ENCODE measurements around the gene IL1RN. TPM values are rescaled to one million over a fixed set of nuclear protein-coding genes. Genes with fewer than 3 reads are reported as not detected.

Gene IL1RN
- total and polyA plus RNA-seq, 8 donors: 0.87 to 220 (median 28.5) TPM; not detected in 2

DNA sequence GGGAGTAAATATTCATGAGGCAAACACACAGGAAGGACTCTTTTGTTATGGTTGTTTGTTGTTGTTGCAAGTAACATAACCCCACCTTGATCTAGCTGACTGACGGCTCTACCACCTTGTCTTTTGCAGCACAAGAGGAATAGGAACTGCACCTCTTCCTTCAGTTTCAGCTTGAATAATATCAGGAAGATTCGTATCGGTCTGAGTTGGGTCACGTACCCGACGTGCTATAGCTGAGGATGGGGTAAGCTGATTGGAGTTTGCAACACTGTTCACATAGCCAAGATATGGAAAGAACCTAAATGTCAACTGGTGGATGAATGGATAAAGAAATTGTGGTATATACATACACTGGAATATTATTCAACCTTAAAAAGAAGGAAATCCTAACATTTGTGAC is 14.5 kb upstream of the IL1RN start:
- intact Hi-C loops (cut with DNase I; ENCODE audit: low total_unique reads): no loop called here
- Histone ChIP-seq H3K36me3 (no peaks in the 10 kb centered on the region), H3K9me3 (no peaks in the 10 kb centered on the region), H3K4me3 (no peak overlapping the region), H3K4me1 (peaks cover 7 to 17% (median 12%) of the 10 kb centered on the region in 4 donors), H3K27ac (no peak overlapping the region), H3K27me3 (no peaks in the 10 kb centered on the region)
- 78 to 90% (median 82%) methylated on average over 6 of the region's 6 CpGs for WGBS, 5 donors
- DNase-seq: no peak
- TF ChIP-seq POLR2A (IDR thresholded peaks at IDR 0.05) (no peak), EP300 (IDR thresholded peaks at IDR 0.05) (no peak), POLR2AphosphoS5 (IDR thresholded peaks at IDR 0.05) (no peak)
- TF ChIP-seq, protein P1, sequence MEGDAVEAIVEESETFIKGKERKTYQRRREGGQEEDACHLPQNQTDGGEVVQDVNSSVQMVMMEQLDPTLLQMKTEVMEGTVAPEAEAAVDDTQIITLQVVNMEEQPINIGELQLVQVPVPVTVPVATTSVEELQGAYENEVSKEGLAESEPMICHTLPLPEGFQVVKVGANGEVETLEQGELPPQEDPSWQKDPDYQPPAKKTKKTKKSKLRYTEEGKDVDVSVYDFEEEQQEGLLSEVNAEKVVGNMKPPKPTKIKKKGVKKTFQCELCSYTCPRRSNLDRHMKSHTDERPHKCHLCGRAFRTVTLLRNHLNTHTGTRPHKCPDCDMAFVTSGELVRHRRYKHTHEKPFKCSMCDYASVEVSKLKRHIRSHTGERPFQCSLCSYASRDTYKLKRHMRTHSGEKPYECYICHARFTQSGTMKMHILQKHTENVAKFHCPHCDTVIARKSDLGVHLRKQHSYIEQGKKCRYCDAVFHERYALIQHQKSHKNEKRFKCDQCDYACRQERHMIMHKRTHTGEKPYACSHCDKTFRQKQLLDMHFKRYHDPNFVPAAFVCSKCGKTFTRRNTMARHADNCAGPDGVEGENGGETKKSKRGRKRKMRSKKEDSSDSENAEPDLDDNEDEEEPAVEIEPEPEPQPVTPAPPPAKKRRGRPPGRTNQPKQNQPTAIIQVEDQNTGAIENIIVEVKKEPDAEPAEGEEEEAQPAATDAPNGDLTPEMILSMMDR (IDR thresholded peaks at IDR 0.05): no peak

DNA sequence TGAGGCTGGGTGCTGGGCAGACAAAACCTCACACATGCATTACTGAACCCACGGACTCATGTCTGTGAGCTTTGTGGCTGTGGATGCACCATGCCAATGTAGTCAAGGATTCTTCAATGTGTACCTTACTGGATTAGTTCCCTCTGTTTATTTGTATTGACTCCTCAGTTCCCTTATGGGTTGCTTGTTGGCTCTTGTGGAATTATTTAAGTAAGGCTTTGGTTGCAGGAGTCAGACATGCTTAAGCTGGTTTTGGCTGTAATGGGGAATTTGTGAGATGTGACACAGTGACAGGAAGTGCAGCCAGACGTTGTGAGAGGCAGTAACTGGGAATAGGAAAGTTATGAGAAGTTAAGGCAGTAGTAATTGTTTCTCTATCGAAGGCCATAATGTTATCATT is 13.6 kb upstream of the IL1RN start:
- Histone ChIP-seq H3K4me3 (no peak overlapping the region), H3K9me3 (no peaks in the 10 kb centered on the region), H3K27me3 (no peaks in the 10 kb centered on the region), H3K27ac (no peak overlapping the region), H3K36me3 (no peaks in the 10 kb centered on the region), H3K4me1 (peaks cover 10 to 17% (median 14%) of the 10 kb centered on the region in 4 donors)
- intact Hi-C loops (cut with DNase I; ENCODE audit: low total_unique reads): no loop called here
- peak in 1 of 2 donors; percentile 22 for DNase-seq
- WGBS, 5 donors: 47 to 59% (median 57%) methylated on average over 3 of the region's 3 CpGs
- TF ChIP-seq EP300 (IDR thresholded peaks at IDR 0.05): no peak
- TF ChIP-seq POLR2A (IDR thresholded peaks at IDR 0.05): no peak
- TF ChIP-seq POLR2AphosphoS5 (IDR thresholded peaks at IDR 0.05): no peak
- TF ChIP-seq, protein P1 (IDR thresholded peaks at IDR 0.05): no peak

DNA sequence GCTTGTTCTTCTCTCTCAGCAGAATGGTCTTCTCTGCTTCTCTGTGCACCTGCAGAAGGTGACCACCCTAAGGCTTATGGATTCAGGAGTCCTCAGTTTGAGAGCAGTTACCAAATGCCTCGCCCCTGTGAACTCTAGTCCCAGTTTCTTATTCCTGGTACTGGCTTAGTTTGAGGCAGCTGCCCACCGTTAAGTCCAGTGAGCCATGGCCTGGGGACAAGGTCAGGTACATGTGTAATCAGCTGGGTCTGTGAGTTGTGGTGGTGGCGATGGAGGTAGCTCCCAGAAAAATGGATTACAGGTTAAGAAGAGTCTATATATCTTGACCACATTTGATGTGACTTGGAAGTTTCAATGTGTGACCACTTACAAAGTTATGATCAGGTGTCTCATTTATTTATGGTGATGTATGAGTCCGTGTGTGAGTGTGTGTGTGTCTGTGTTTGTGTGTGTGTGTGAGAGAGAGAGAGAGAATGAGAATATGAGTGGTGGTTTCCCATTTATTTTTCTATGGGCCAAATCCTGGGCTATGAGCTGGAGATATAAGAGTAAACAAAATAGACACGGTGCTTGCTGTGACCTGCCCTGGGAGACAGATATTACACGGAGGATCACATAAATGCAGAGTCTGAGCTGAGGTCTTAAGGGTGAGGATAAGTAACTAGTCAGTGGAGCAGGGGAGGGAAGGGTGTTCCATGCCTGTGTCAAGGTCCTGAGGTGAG is 13.0 kb upstream of the IL1RN start:
- Histone ChIP-seq H3K36me3 (no peaks in the 10 kb centered on the region), H3K4me1 (peaks cover 10 to 17% (median 14%) of the 10 kb centered on the region in 4 donors), H3K27ac (no peak overlapping the region), H3K27me3 (no peaks in the 10 kb centered on the region), H3K4me3 (no peak overlapping the region), H3K9me3 (no peaks in the 10 kb centered on the region)
- WGBS, 5 donors: 62 to 70% (median 66%) methylated on average over 6 of the region's 6 CpGs
- no peak for DNase-seq
- intact Hi-C loops (cut with DNase I; ENCODE audit: low total_unique reads): no loop called here
- TF ChIP-seq POLR2AphosphoS5 (IDR thresholded peaks at IDR 0.05) (no peak), POLR2A (IDR thresholded peaks at IDR 0.05) (no peak), EP300 (IDR thresholded peaks at IDR 0.05) (no peak)
- TF ChIP-seq, protein P1 (IDR thresholded peaks at IDR 0.05): no peak

DNA sequence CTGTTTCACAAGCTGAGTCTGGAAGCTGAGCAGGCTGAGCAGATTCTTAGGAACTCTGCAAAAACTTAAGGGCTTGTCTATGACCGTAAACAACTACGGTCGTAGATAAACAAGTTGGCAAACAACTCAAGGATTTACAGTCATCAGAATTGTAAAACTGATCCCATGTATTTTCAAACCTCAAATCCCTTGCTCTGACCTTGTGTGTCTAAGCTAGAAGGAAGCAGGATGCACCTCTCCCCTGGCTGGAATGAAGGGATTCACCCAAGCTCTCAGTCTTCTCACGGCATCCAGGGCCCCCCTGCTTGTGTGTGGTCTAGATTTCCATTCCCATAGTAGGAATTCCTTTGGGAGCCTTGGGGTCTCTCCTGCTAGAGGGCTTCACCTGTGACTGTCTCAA is 12.4 kb upstream of the IL1RN start:
- WGBS, 5 donors: 71 to 80% (median 75%) methylated on average over 4 of the region's 4 CpGs
- intact Hi-C loops (cut with DNase I; ENCODE audit: low total_unique reads): no loop called here
- peaks cover 10 to 17% (median 14%) of the 10 kb centered on the region in 4 donors for H3K4me1 ChIP-seq
- TF ChIP-seq EP300 (IDR thresholded peaks at IDR 0.05) (no peak), POLR2A (IDR thresholded peaks at IDR 0.05) (no peak), POLR2AphosphoS5 (IDR thresholded peaks at IDR 0.05) (no peak)
- TF ChIP-seq, protein P1 (IDR thresholded peaks at IDR 0.05): no peak
- no peak for DNase-seq
- H3K4me3 ChIP-seq: no peak overlapping the region
- H3K36me3 ChIP-seq: no peaks in the 10 kb centered on the region
- H3K27ac ChIP-seq: no peak overlapping the region
- H3K9me3 ChIP-seq: no peaks in the 10 kb centered on the region
- no peaks in the 10 kb centered on the region for H3K27me3 ChIP-seq
